WERI-Rb-1 (cell line): Measurements from ENCODE around the gene S100A6.

Experiments used
- DNase-seq: peaks from one replicate; pipeline ENCODE4 v3.0.0-alpha.2; 2020
- H3K27ac ChIP-seq: fragments of 250-450 bp; sonication (Bioruptor Pico); 2 replicates; pipeline ENCODE4 v1.5.1; 2020; ENCODE audit warnings: mild to moderate bottlenecking, moderate library complexity
- H3K27me3 ChIP-seq: fragments of 250-450 bp; sonication (Bioruptor Pico); 2 replicates; pipeline ENCODE4 v1.5.1; 2021; ENCODE audit warnings: mild to moderate bottlenecking, low read depth, moderate library complexity; ENCODE audit not compliant: insufficient read depth, severe bottlenecking
- H3K36me3 ChIP-seq: fragments of 250-450 bp; sonication (Bioruptor Pico); 2 replicates; pipeline ENCODE4 v1.5.1; 2020; ENCODE audit warnings: mild to moderate bottlenecking, moderate library complexity
- H3K4me3 ChIP-seq: 2 replicates; pipeline ENCODE4 v1.5.1; 2011; ENCODE audit warnings: low read depth, mild to moderate bottlenecking, control low read depth, low read length
- H3K9me3 ChIP-seq: fragments of 250-450 bp; sonication (Bioruptor Pico); 2 replicates; pipeline ENCODE4 v1.5.1; 2021; ENCODE audit warnings: mild to moderate bottlenecking, moderate library complexity; ENCODE audit not compliant: severe bottlenecking
- TF ChIP-seq, protein P1 (sequence below): IDR thresholded peaks from 2 replicates; pipeline ENCODE4 v1.5.1; 2011; ENCODE audit warnings: low read depth, mild to moderate bottlenecking, control low read depth, inconsistent platforms, low read length

The S100A6 gene

DNA sequence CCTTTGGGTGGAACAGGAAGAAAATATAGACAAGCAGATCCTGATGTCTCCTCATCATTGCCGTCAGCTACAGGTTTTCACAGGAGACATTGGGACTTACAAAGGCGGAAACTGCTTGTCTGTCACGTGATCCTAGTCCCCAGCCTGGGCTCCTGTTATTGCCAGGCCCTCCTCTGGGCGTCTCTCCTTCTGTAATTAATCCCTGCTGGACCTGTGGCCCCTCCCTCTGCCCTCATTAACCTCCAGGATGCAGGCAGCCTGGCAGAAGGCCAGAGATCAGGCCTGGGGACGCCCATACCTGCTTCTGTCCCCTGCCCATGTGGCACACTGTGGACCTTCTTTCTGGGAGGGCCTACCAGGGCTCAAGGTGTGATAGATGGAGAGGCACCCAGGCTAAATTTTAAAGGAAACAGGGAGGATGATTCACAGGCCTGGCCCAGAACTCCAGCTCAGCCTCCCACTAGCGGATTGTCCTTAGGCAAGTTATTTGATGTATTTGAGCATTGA is 2.6 kb upstream of the S100A6 start:
- TF ChIP-seq, protein P1, sequence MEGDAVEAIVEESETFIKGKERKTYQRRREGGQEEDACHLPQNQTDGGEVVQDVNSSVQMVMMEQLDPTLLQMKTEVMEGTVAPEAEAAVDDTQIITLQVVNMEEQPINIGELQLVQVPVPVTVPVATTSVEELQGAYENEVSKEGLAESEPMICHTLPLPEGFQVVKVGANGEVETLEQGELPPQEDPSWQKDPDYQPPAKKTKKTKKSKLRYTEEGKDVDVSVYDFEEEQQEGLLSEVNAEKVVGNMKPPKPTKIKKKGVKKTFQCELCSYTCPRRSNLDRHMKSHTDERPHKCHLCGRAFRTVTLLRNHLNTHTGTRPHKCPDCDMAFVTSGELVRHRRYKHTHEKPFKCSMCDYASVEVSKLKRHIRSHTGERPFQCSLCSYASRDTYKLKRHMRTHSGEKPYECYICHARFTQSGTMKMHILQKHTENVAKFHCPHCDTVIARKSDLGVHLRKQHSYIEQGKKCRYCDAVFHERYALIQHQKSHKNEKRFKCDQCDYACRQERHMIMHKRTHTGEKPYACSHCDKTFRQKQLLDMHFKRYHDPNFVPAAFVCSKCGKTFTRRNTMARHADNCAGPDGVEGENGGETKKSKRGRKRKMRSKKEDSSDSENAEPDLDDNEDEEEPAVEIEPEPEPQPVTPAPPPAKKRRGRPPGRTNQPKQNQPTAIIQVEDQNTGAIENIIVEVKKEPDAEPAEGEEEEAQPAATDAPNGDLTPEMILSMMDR: peak; percentile 29; the same call in 1 of the 2 replicates
- Histone ChIP-seq H3K36me3 (no peaks in the 10 kb centered on the region), H3K27ac (peak overlapping the region; percentile 11), H3K4me3 (no peak overlapping the region), H3K9me3 (no peaks in the 10 kb centered on the region), H3K27me3 (no peaks in the 10 kb centered on the region)
- peak; percentile 93 for DNase-seq

DNA sequence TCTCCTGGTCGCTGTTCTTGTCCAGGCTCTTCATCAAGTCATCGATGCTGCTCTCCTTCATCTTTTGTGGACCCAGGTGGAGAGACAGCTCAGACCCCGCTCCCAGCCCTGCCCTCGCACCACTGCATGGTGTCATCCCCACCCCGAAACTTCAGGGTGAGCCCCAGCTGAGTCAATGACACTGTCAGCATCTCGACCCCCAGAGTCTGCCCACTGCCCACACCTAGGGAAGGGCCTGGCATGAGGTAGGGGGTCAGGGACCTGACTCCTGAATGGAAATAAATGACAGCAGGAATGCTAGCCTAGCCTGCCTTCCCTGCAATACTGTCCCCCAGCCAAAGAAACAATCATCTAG is 1.6 kb upstream of the S100A6 start:
- no peak for DNase-seq
- TF ChIP-seq, protein P1: no peak
- no peak overlapping the region for H3K4me3 ChIP-seq
- H3K27me3 ChIP-seq: no peaks in the 10 kb centered on the region
- no peaks in the 10 kb centered on the region for H3K36me3 ChIP-seq
- no peaks in the 10 kb centered on the region for H3K9me3 ChIP-seq
- H3K27ac ChIP-seq: no peak overlapping the region

DNA sequence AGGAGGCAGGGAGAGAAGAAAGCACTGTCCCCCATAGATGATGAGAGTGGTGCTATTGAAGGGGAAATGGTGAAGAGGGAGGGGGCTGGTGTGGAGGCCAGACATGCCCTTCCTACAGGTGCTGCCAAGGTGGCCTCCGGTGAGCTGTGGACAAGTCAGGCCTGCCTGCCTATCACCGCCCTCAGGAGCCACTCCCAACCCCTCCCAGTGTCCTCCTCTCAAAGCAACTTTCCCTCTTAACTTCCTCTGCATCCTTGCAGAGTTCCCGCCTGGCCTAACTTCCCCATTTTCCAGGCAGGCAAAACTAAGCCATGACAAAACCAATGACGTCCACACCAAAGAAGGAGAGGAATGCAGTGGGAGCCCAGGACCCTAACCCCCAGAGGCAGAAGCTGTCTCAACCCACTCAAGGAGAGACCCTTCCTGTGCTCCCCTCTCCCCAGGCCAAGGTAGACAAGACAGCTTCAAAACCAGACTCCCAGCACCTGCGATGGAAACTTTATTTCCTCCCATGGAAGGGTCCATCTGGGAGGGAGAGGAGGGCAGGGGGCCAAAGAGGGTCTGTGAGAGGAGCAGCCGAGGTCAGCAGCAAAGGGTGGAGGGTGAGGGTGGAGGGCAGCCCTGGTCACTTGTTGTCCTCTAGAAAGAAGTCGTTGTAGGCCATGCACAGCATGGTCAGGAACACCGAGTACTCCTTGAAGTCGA is 1.0 kb upstream of the S100A6 start:
- no peak for DNase-seq
- H3K4me3 ChIP-seq: peak overlapping the region; percentile 40
- no peaks in the 10 kb centered on the region for H3K9me3 ChIP-seq
- H3K27ac ChIP-seq: no peak overlapping the region
- TF ChIP-seq, protein P1: no peak
- H3K36me3 ChIP-seq: no peaks in the 10 kb centered on the region
- no peaks in the 10 kb centered on the region for H3K27me3 ChIP-seq

DNA sequence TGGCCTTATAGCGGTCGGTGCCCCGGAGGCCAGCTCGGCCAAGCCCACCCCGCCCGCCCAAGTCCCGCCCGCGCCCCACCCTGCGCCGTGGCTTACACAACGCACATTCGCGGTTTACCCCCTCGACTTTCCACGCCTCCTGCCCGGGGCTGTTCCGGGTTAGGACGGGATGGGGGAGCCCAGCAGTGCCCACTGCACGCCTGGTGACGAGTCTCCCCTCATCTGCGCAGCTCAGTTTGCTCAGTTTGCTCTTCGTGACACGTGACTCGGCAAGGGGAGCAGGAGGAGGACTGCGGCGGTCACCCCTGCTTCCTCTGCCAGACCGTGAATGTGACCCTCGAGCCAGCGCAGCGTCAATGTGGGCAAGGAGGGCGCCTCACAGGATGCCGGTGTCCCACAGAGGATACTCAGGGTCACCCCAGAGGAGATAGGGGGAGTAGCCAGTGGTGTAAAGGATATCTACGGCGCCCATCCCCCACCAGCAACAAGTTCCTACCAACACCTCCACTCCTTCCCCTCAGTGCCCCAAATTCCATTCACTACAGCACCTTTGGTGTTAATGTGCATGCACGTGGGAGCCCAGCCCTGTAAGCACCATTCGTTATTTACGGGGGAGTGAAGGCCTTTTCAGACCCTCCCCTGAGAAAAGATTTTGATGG is 350 bp upstream of the S100A6 start:
- Histone ChIP-seq H3K27ac (peak overlapping the region; percentile 37), H3K27me3 (no peaks in the 10 kb centered on the region), H3K36me3 (no peaks in the 10 kb centered on the region), H3K9me3 (no peaks in the 10 kb centered on the region), H3K4me3 (peak overlapping the region; percentile 40)
- peak; percentile 62 for DNase-seq
- TF ChIP-seq, protein P1: 0 out of 2 replicates have a peak, but pooled peaks have one; percentile 6

DNA sequence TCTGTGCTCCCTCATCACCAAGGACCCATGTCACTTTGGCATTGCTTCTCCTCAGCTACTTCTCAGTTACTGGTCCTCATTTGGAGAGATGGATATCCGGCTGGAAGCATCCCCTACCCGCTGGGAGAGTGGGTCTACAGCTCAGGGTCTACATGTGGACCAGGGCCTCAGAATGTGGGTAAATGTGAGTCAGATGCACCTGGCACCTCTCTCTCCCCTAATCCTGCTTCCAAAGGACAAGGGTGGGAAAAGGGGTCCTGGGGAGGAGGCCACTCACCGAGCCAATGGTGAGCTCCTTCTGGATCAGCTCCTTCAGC is 908 bp downstream of the S100A6 start:
- no peaks in the 10 kb centered on the region for H3K9me3 ChIP-seq
- H3K4me3 ChIP-seq: no peak overlapping the region
- no peak for DNase-seq
- no peak overlapping the region for H3K27ac ChIP-seq
- TF ChIP-seq, protein P1: no peak
- no peaks in the 10 kb centered on the region for H3K27me3 ChIP-seq
- H3K36me3 ChIP-seq: no peaks in the 10 kb centered on the region
